Cardiac fibroblast (primary cell): Measurements from ENCODE around the gene C6orf62.
A peak's percentile ranks its signal among the peaks of the same experiment; 100 is the strongest.
"Not testable (repeated sequence)": the region's sequence is repeated elsewhere in the genome, so short reads cannot be mapped to it uniquely, and the experiment has no call there.

Experiments
- DNase-seq, 2 donors: peaks; one replicate each; pipeline versions ENCODE4 v3.0.0 to v3.0.0-alpha.2; 2010; ENCODE audit warnings: low read depth in 2 of 2
- H3K4me3 ChIP-seq, 2 donors: replicated peaks in 1 of 2; 1 replicate in 1 of 2; 2 replicates in 1 of 2; pipeline ENCODE4 v1.5.1; 2011; ENCODE audit warnings: low read depth in 2 of 2, low read length in 2 of 2, mild to moderate bottlenecking in 2 of 2, moderate library complexity in 1 of 2
- CTCF ChIP-seq: IDR thresholded peaks from one replicate; pipeline ENCODE4 v1.5.1; 2011; ENCODE audit warnings: low read depth, mild to moderate bottlenecking, low read length, inconsistent platforms

The C6orf62 gene

GRCh38 chr6:24721461-24722215 lies 2.7 kb upstream of the C6orf62 start:
- peak overlapping the region; percentile 66 to 68 for H3K4me3 ChIP-seq
- peak in 1 of 2 donors; percentile 70 for DNase-seq
- no peak for TF ChIP-seq CTCF

GRCh38 chr6:24720604-24721460 lies 1.9 kb upstream of the C6orf62 start:
- peak; percentile 100 for DNase-seq
- peak overlapping the region; percentile 86 to 98 for H3K4me3 ChIP-seq
- no peak for TF ChIP-seq CTCF

GRCh38 chr6:24720131-24720603 lies 1.2 kb upstream of the C6orf62 start:
- H3K4me3 ChIP-seq = peak overlapping the region; percentile 86 to 98
- no peak for TF ChIP-seq CTCF
- DNase-seq = peak; percentile 64 to 66

GRCh38 chr6:24718449-24719124 lies 367 bp downstream of the C6orf62 start:
- no peak for DNase-seq
- TF ChIP-seq CTCF = no peak
- peak overlapping the region; percentile 86 to 98 for H3K4me3 ChIP-seq

- not testable (repeated sequence) for DNase-seq
- peak overlapping the region; percentile 11 to 86 for H3K4me3 ChIP-seq
Observed at GRCh38 chr6:24716602-24717148, 2.3 kb downstream of the C6orf62 start.

GRCh38 chr6:24710519-24711303 lies 8.2 kb downstream of the C6orf62 start:
- H3K4me3 ChIP-seq = no peak overlapping the region
- no peak for DNase-seq
- peak; percentile 10 for TF ChIP-seq CTCF
